ENCODE results near the gene IL19. TPM values are rescaled to one million over a fixed set of nuclear protein-coding genes. Genes with fewer than 3 reads are reported as not detected.

Gene IL19
- total RNA-seq, 4 donors from 2014 or later, result not detected

GRCh38 chr1:206732508-206732907 lies 38.1 kb upstream of the IL19 start:
- intact Hi-C loops (cut with DNase I; ENCODE audit: low total_unique reads), result no loop called here
- no peak for DNase-seq (ENCODE audit: low spot score in 2 of 2)
- 81 to 86% methylated on average over 11 of the region's 11 CpGs for WGBS, 2 donors
- TF ChIP-seq POLR2A (IDR thresholded peaks at IDR 0.05) (no peak), CTCF (IDR thresholded peaks at IDR 0.05) (no peak)
- no peak overlapping the region for H3K4me3 ChIP-seq (ENCODE audit: low read depth, poor library complexity, severe bottlenecking)

- intact Hi-C loops (cut with DNase I; ENCODE audit: low total_unique reads), result no loop called here
- H3K4me3 ChIP-seq (ENCODE audit: low read depth, poor library complexity, severe bottlenecking), result no peak overlapping the region
- TF ChIP-seq POLR2A (IDR thresholded peaks at IDR 0.05) (no peak), CTCF (IDR thresholded peaks at IDR 0.05) (no peak)
- no peak for DNase-seq (ENCODE audit: low spot score in 2 of 2)
- 85 to 90% methylated on average over 11 of the region's 11 CpGs for WGBS, 2 donors
These were observed 37.6 kb upstream of the IL19 start for GRCh38 chr1:206732992-206733391.

- no peak for DNase-seq (ENCODE audit: low spot score in 2 of 2)
- no peak for TF ChIP-seq POLR2A (IDR thresholded peaks at IDR 0.05)
- peak in 1 of 3 donors; percentile 9 for TF ChIP-seq CTCF (IDR thresholded peaks at IDR 0.05)
- H3K4me3 ChIP-seq (ENCODE audit: low read depth, poor library complexity, severe bottlenecking), result no peak overlapping the region
- 70 to 74% methylated on average over 9 of the region's 9 CpGs for WGBS, 2 donors
- intact Hi-C loops (cut with DNase I; ENCODE audit: low total_unique reads), result no loop called here
These were observed 36.0 kb upstream of the IL19 start for GRCh38 chr1:206734499-206735142.

- intact Hi-C loops (cut with DNase I; ENCODE audit: low total_unique reads), result no loop called here
- H3K4me3 ChIP-seq (ENCODE audit: low read depth, poor library complexity, severe bottlenecking), result no peak overlapping the region
- no peak for TF ChIP-seq CTCF (IDR thresholded peaks at IDR 0.05)
- 73 to 86% methylated on average over 5 of the region's 5 CpGs for WGBS, 2 donors
- no peak for DNase-seq (ENCODE audit: low spot score in 2 of 2)
These were observed 35.0 kb upstream of the IL19 start for GRCh38 chr1:206735553-206736031.

- H3K4me3 ChIP-seq (ENCODE audit: low read depth, poor library complexity, severe bottlenecking), result no peak overlapping the region
- TF ChIP-seq CTCF (IDR thresholded peaks at IDR 0.05) (no peak), POLR2A (IDR thresholded peaks at IDR 0.05) (no peak)
- WGBS, 2 donors, result 84 to 86% methylated on average over 14 of the region's 14 CpGs
- peak in 1 of 2 donors; percentile 84 for DNase-seq (ENCODE audit: low spot score in 2 of 2)
- intact Hi-C loops (cut with DNase I; ENCODE audit: low total_unique reads), result no loop called here
These were observed 33.5 kb upstream of the IL19 start for GRCh38 chr1:206736878-206737728.

Measured in lower leg skin (tissue), 4 donors.